PC-9 (cell line): ENCODE data around the gene MTA3. TPM values are rescaled to one million over a fixed set of nuclear protein-coding genes. Genes with fewer than 3 reads are reported as not detected.

Experiments used
- BruUV-seq: library from RNA; stranded (reverse); fragments of 400-500 nt; replicated peaks from 2 replicates; lab custom pipeline; 2021; lab: Mats Ljungman, UMichigan
- CTCF ChIA-PET: fragments of 300-600 bp; sonication (Branson Sonifier 250); formaldehyde crosslinking; loops from one replicate; lab custom pipeline; 2022; ENCODE audit warnings: antibody characterized with exemption; lab: Charles Lee
- POLR2A ChIA-PET: fragments of 300-600 bp; sonication (Branson Sonifier 250); formaldehyde crosslinking; loops from one replicate; lab custom pipeline; 2022; ENCODE audit warnings: antibody characterized with exemption; ENCODE audit not compliant: unreplicated experiment; lab: Charles Lee
- DNase-seq, 2 experiments: peaks; one replicate each; pipeline versions ENCODE4 v3.0.0 to v3.0.0-alpha.2; 2015 to 2022; ENCODE audit warnings: mixed read lengths in 1 of 2
- H2AFZ ChIP-seq: fragments of 200-600 bp; sonication (generic); 2 replicates; pipeline ENCODE4 v1.8.1; 2017; ENCODE audit warnings: antibody characterized with exemption
- H3F3A ChIP-seq: fragments of 200-600 bp; sonication (generic); 2 replicates; pipeline ENCODE4 v1.8.1; 2017; ENCODE audit warnings: antibody characterized with exemption, mild to moderate bottlenecking, low read depth; ENCODE audit not compliant: insufficient read depth
- H3K27ac ChIP-seq: fragments of 200-600 bp; sonication (generic); 2 replicates; pipeline ENCODE4 v1.6.1; 2016; ENCODE audit warnings: mixed run types
- H3K27me3 ChIP-seq: fragments of 200-600 bp; sonication (generic); 2 replicates; pipeline ENCODE4 v1.6.1; 2016; ENCODE audit warnings: low read depth, mixed run types; ENCODE audit not compliant: insufficient read depth
- H3K36me3 ChIP-seq: fragments of 200-600 bp; sonication (generic); 2 replicates; pipeline ENCODE4 v1.6.1; 2016; ENCODE audit warnings: low read depth, mixed run types
- H3K4me1 ChIP-seq: fragments of 200-600 bp; sonication (generic); replicated peaks from 2 replicates; pipeline ENCODE4 v1.6.1; 2016; ENCODE audit warnings: mixed run types; ENCODE audit not compliant: insufficient read depth
- H3K4me2 ChIP-seq: fragments of 200-600 bp; sonication (generic); 2 replicates; pipeline ENCODE4 v1.6.1; 2017; ENCODE audit warnings: mixed run types
- H3K4me3 ChIP-seq: fragments of 200-600 bp; sonication (generic); 2 replicates; pipeline ENCODE4 v1.6.1; 2016; ENCODE audit warnings: mixed run types
- H3K79me2 ChIP-seq: fragments of 200-600 bp; sonication (generic); 2 replicates; pipeline ENCODE4 v1.6.1; 2017; ENCODE audit warnings: low read depth, mixed run types
- H3K9me2 ChIP-seq: fragments of 200-600 bp; sonication (generic); 2 replicates; pipeline ENCODE4 v1.8.1; 2017; ENCODE audit warnings: mild to moderate bottlenecking; ENCODE audit not compliant: insufficient read depth
- H3K9me3 ChIP-seq: fragments of 200-600 bp; sonication (generic); 2 replicates; pipeline ENCODE4 v1.8.1; 2016; ENCODE audit warnings: low read depth; ENCODE audit not compliant: insufficient read depth
- H4K20me1 ChIP-seq: fragments of 200-600 bp; sonication (generic); 2 replicates; pipeline ENCODE4 v1.8.1; 2017; ENCODE audit not compliant: insufficient read depth
- EZH2 ChIP-seq: fragments of 200-600 bp; sonication (generic); IDR thresholded peaks from 2 replicates; pipeline ENCODE4 v1.8.0; 2017; ENCODE audit warnings: antibody characterized with exemption, low read depth
- intact Hi-C: fragments of 100-400 bp; cut with micrococcal nuclease; formaldehyde crosslinking; loops from one replicate; pipeline ENCODE4 v1.10.0; 2022; ENCODE audit not compliant: unreplicated experiment
- total RNA-seq: library from RNA; stranded (reverse); gene quantifications from 2 replicates; pipeline ENCODE4 v1.2.3, GENCODE V29; 2021
- TF ChIP-seq, protein P1 (sequence below): fragments of 200-600 bp; sonication (generic); conservative IDR thresholded peaks from 2 replicates; pipeline ENCODE4 v1.6.1; 2017; ENCODE audit warnings: mixed run types, antibody characterized with exemption, mild to moderate bottlenecking, moderate library complexity

MTA3 gene
- total RNA-seq, 1 experiment from 2014 or later: 89.8 TPM

DNA sequence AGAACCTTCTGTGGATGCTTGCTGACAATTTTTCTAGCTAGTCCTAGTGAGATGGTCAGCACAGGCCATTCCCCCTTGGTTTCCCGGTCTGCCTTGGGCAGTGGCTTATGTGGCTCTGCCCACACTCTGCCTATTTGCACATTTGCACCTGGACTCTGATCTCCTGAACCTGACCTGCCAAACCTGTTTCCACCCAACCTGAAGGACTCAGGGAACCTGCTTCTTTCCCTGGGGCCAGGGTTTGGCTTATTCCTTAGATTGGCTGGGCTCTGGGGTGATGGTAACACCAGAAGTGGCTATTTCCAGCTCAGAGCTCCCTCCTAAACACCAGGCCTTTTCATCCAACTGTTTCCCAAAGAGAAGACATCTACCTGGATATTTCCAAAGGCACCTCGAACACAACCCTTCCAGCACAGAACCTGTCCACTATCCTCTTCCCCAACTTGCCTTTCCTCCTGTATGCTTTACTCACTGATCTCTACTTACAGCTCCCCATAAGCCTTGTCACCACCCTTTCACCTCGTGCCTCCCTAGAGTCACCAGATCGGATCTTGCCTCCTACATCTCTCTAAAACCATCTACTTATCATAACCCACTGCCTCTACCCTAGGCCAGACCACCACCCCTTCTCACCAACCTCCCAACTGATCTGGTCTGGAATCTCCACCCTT is 5.8 kb upstream of the MTA3 start:
- Histone ChIP-seq H3K27me3 (no peaks in the 10 kb centered on the region), H3K36me3 (no peaks in the 10 kb centered on the region), H4K20me1 (no peaks in the 10 kb centered on the region), H3F3A (peaks cover 54% of the 10 kb centered on the region), H3K4me2 (peak overlapping the region; percentile 65), H2AFZ (peak overlapping the region; percentile 52), H3K4me1 (peaks cover 84% of the 10 kb centered on the region), H3K9me2 (no peaks in the 10 kb centered on the region), H3K9me3 (no peaks in the 10 kb centered on the region), H3K27ac (peak overlapping the region; percentile 83), H3K4me3 (peak overlapping the region; percentile 15; the same call in 1 of the 2 replicates), H3K79me2 (no peaks in the 10 kb centered on the region)
- ChIA-PET CTCF (interaction anchor here (0.5 to 0.6 kb wide), 2 partner anchors 75 to 354 kb away, joined by 3 to 6 read pairs; no protein-coding TSS in a partner anchor), POLR2A (interaction anchor here (0.6 kb wide), 1 partner anchor 130 kb away, joined by 5 read pairs; no protein-coding TSS in a partner anchor)
- TF ChIP-seq EZH2: no peak
- TF ChIP-seq, protein P1, sequence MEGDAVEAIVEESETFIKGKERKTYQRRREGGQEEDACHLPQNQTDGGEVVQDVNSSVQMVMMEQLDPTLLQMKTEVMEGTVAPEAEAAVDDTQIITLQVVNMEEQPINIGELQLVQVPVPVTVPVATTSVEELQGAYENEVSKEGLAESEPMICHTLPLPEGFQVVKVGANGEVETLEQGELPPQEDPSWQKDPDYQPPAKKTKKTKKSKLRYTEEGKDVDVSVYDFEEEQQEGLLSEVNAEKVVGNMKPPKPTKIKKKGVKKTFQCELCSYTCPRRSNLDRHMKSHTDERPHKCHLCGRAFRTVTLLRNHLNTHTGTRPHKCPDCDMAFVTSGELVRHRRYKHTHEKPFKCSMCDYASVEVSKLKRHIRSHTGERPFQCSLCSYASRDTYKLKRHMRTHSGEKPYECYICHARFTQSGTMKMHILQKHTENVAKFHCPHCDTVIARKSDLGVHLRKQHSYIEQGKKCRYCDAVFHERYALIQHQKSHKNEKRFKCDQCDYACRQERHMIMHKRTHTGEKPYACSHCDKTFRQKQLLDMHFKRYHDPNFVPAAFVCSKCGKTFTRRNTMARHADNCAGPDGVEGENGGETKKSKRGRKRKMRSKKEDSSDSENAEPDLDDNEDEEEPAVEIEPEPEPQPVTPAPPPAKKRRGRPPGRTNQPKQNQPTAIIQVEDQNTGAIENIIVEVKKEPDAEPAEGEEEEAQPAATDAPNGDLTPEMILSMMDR: no peak
- peak; percentile 86 to 99 for DNase-seq
- BruUV-seq: no TSS peak
- intact Hi-C loops: loop anchor here (2.0 kb wide), 1 partner anchor 68 kb away; no protein-coding TSS in a partner anchor

DNA sequence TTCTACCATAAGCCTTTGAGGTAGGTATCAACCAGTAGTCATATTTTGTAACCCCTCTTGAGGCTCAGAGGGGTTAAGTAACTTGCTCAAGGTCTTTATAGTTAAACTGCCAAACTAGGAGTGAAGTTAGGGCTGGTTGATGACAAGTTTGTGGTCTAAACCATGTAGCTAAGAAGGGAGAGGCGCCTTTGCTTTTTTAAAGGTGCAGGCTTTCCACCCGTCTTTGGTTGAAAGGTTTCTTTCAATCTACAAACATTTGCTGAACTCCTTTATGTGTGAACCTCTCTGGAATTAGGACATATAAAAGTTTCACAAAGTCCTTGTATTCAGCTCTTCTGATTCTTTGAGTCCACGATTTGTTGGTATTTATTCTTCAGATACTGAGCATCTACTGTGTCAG is 2.4 kb upstream of the MTA3 start:
- Histone ChIP-seq H3K4me3 (no peak overlapping the region), H3K27me3 (no peaks in the 10 kb centered on the region), H3K4me2 (no peak overlapping the region), H2AFZ (0 out of 2 replicates have a peak overlapping the region, but pooled peaks have one; percentile 42), H3F3A (peaks cover 70% of the 10 kb centered on the region), H3K36me3 (peaks cover 2% of the 10 kb centered on the region; the same call in 1 of the 2 replicates), H3K4me1 (peaks cover 78% of the 10 kb centered on the region), H4K20me1 (no peaks in the 10 kb centered on the region), H3K9me3 (no peaks in the 10 kb centered on the region), H3K79me2 (peaks cover 19% of the 10 kb centered on the region), H3K27ac (peak overlapping the region; percentile 54), H3K9me2 (no peaks in the 10 kb centered on the region)
- ChIA-PET POLR2A (no interaction called here), CTCF (interaction anchor here (0.7 kb wide), 1 partner anchor 9 kb away, joined by 4 read pairs; no protein-coding TSS in a partner anchor)
- intact Hi-C loops: no loop called here
- DNase-seq: no peak
- TF ChIP-seq, protein P1: no peak
- no peak for TF ChIP-seq EZH2
- no TSS peak for BruUV-seq

DNA sequence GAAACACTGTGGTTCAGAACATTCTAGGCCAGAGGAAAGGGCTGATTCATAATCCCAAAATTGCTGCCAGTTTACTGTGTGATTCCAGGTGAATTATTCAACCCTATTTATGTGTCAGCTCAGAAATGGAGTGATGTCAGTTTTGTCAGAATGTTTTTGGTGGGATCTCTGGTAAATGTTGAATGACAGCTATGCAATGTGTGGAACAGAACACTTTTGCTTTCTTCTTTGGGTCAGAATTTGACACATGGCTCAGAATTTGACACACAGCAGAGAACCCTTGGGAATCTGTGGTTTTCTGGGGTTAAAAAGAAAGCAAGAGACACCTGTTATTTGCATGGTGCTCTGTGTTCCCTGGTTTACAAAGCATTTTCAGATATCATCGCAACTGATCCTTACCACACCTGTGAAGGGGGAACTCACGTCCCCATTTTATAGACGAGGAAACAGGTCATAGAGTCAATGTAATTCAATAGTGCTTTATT is 1.6 kb upstream of the MTA3 start:
- Histone ChIP-seq H3K4me1 (peaks cover 73% of the 10 kb centered on the region), H3K36me3 (peaks cover 10% of the 10 kb centered on the region; the same call in 1 of the 2 replicates), H4K20me1 (no peaks in the 10 kb centered on the region), H2AFZ (peak overlapping the region; percentile 42), H3K79me2 (peaks cover 27% of the 10 kb centered on the region), H3F3A (peaks cover 63% of the 10 kb centered on the region), H3K4me2 (peak overlapping the region; percentile 35), H3K4me3 (no peak overlapping the region), H3K27ac (peak overlapping the region; percentile 54), H3K9me2 (no peaks in the 10 kb centered on the region), H3K9me3 (no peaks in the 10 kb centered on the region), H3K27me3 (no peaks in the 10 kb centered on the region)
- intact Hi-C loops: no loop called here
- CTCF ChIA-PET: no interaction called here
- peak in 1 of 2 experiments; percentile 55 for DNase-seq
- TF ChIP-seq EZH2: no peak
- TF ChIP-seq, protein P1: no peak
- no TSS peak for BruUV-seq
- POLR2A ChIA-PET: interaction anchor here (0.7 kb wide), 1 partner anchor 205 kb away, joined by 4 read pairs; no protein-coding TSS in a partner anchor
